H1 (cell line): ENCODE data around the gene PLXDC2. TPM values are rescaled to one million over a fixed set of nuclear protein-coding genes. Genes with fewer than 3 reads are reported as not detected.

Experiments
- CTCF ChIA-PET: fragments of 300-600 bp; sonication (Branson Sonifier 250); formaldehyde crosslinking; loops from one replicate; lab custom pipeline; 2021; ENCODE audit not compliant: partially characterized antibody; lab: Charles Lee
- POLR2A ChIA-PET: fragments of 300-600 bp; sonication (Branson Sonifier 250); formaldehyde crosslinking; loops from one replicate; lab custom pipeline; 2021; ENCODE audit warnings: inconsistent platforms; ENCODE audit not compliant: partially characterized antibody; lab: Charles Lee
- DNase-seq, 2 experiments: peaks; one replicate each; pipeline versions ENCODE4 v3.0.0 to v3.0.0-alpha.2; 2010 to 2022; ENCODE audit warnings: low spot score in 2 of 2, low read depth in 1 of 2, mixed read lengths in 1 of 2
- FAIRE-seq: peaks from 2 replicates; lab custom pipeline; 2011; peaks lifted over from hg19 to GRCh38; lab: Jason Lieb, UNC
- H2AFZ ChIP-seq: 2 replicates; pipeline ENCODE4 v1.8.1; 2012; ENCODE audit warnings: low read length, inconsistent platforms
- H2AK5ac ChIP-seq: 2 replicates; pipeline ENCODE4 v1.6.1; 2013; ENCODE audit warnings: low read depth, low read length
- H2BK120ac ChIP-seq: replicated peaks from 2 replicates; pipeline ENCODE3; 2013; ENCODE audit warnings: low read depth, low read length, inconsistent platforms
- H2BK12ac ChIP-seq: 2 replicates; pipeline ENCODE4 v1.6.1; 2013; ENCODE audit warnings: low read depth, low read length
- H2BK15ac ChIP-seq: 2 replicates; pipeline ENCODE4 v1.6.1; 2013; ENCODE audit warnings: low read length
- H2BK20ac ChIP-seq: 2 replicates; pipeline ENCODE4 v1.6.1; 2013; ENCODE audit warnings: low read length
- H2BK5ac ChIP-seq: 2 replicates; pipeline ENCODE4 v1.6.1; 2013; ENCODE audit warnings: low read depth, low read length
- H3K14ac ChIP-seq: 2 replicates; pipeline ENCODE4 v1.6.1; 2013; ENCODE audit warnings: inconsistent platforms; ENCODE audit not compliant: insufficient read length
- H3K18ac ChIP-seq: 2 replicates; pipeline ENCODE4 v1.6.1; 2013; ENCODE audit warnings: low read length; ENCODE audit errors: extremely low read depth
- H3K23ac ChIP-seq: 2 replicates; pipeline ENCODE4 v1.6.1; 2013; ENCODE audit warnings: inconsistent platforms; ENCODE audit not compliant: insufficient read length
- H3K23me2 ChIP-seq: 2 replicates; pipeline ENCODE4 v1.6.1; 2013; ENCODE audit warnings: low read depth, low read length
- H3K27ac ChIP-seq: 2 replicates; pipeline ENCODE4 v1.6.1; 2011; ENCODE audit warnings: low read depth, low read length, inconsistent platforms
- H3K27me3 ChIP-seq, 4 experiments: replicated peaks in 1 of 4; 1 replicate in 1 of 4; 2 replicates in 3 of 4; pipeline versions ENCODE4 v1.6.1 to v1.8.1; 2011 to 2013; ENCODE audit warnings: low read length in 3 of 4, mild to moderate bottlenecking in 3 of 4, inconsistent platforms in 2 of 4, mixed read lengths in 2 of 4, moderate library complexity in 1 of 4; ENCODE audit not compliant: control insufficient read depth in 3 of 4, insufficient read depth in 3 of 4; ENCODE audit errors: extremely low read depth in 1 of 4
- H3K36me3 ChIP-seq, 4 experiments: 2 replicates each; pipeline versions ENCODE4 v1.6.1 to v1.8.1; 2011 to 2013; ENCODE audit warnings: mild to moderate bottlenecking in 4 of 4, low read length in 3 of 4, moderate library complexity in 2 of 4, control low read depth in 1 of 4, inconsistent platforms in 1 of 4; ENCODE audit not compliant: insufficient read depth in 4 of 4, control insufficient read depth in 2 of 4
- H3K4ac ChIP-seq: replicated peaks from 2 replicates; pipeline ENCODE3; 2013; ENCODE audit warnings: low read length, low read depth, mixed read lengths, inconsistent platforms; ENCODE audit not compliant: insufficient read length
- H3K4me1 ChIP-seq, 4 experiments: replicated peaks in 1 of 4; 1 replicate in 1 of 4; 2 replicates in 3 of 4; pipeline versions ENCODE4 v1.6.1 to v1.8.1; 2011 to 2013; ENCODE audit warnings: low read length in 3 of 4, inconsistent platforms in 2 of 4, mixed read lengths in 1 of 4; ENCODE audit not compliant: insufficient read depth in 4 of 4, control insufficient read depth in 3 of 4
- H3K4me2 ChIP-seq, 2 experiments: 2 replicates each; pipeline versions ENCODE4 v1.6.1 to v1.8.1; 2011 to 2013; ENCODE audit warnings: low read depth in 2 of 2, low read length in 2 of 2, control low read depth in 1 of 2, inconsistent platforms in 1 of 2, mild to moderate bottlenecking in 1 of 2; ENCODE audit not compliant: insufficient read depth in 1 of 2
- H3K4me3 ChIP-seq, 4 experiments: fragments of 200-600, 300-600 bp in 1 of 4; sonication (generic), shearing (Covaris generic), sonication (Bioruptor Twin) in 1 of 4; 2 replicates each; pipeline versions ENCODE4 v1.5.1 to v1.8.1; 2011 to 2016; ENCODE audit warnings: low read length in 4 of 4, low read depth in 3 of 4, control low read depth in 2 of 4, inconsistent platforms in 2 of 4, mild to moderate bottlenecking in 2 of 4, mixed read lengths in 1 of 4, moderate library complexity in 1 of 4; ENCODE audit not compliant: insufficient read depth in 2 of 4; ENCODE audit errors: extremely low read depth in 1 of 4
- H3K56ac ChIP-seq: replicated peaks from 2 replicates; pipeline ENCODE3; 2013; ENCODE audit warnings: low read depth, mild to moderate bottlenecking, mixed read lengths, low read length, inconsistent platforms; ENCODE audit not compliant: insufficient read length
- H3K79me1 ChIP-seq: 2 replicates; pipeline ENCODE4 v1.6.1; 2013; ENCODE audit warnings: low read depth, low read length, control low read depth
- H3K79me2 ChIP-seq, 2 experiments: 2 replicates each; pipeline versions ENCODE4 v1.6.1 to v1.8.1; 2012 to 2013; ENCODE audit warnings: low read length in 2 of 2, mild to moderate bottlenecking in 2 of 2, inconsistent platforms in 1 of 2; ENCODE audit not compliant: insufficient read depth in 2 of 2, control insufficient read depth in 1 of 2
- H3K9ac ChIP-seq, 4 experiments: replicated peaks in 1 of 4; 1 replicate in 1 of 4; 2 replicates in 3 of 4; pipeline versions ENCODE4 v1.6.1 to v1.8.1; 2011 to 2013; ENCODE audit warnings: low read depth in 3 of 4, low read length in 3 of 4, control low read depth in 2 of 4, mild to moderate bottlenecking in 2 of 4, moderate library complexity in 2 of 4, inconsistent platforms in 1 of 4; ENCODE audit errors: extremely low read depth in 1 of 4
- H3K9me3 ChIP-seq, 2 experiments: 2 replicates each; pipeline versions ENCODE4 v1.6.1 to v1.8.1; 2012 to 2013; ENCODE audit warnings: mild to moderate bottlenecking in 2 of 2, moderate library complexity in 2 of 2, control low read depth in 1 of 2, inconsistent platforms in 1 of 2, low read depth in 1 of 2, low read length in 1 of 2, mixed read lengths in 1 of 2; ENCODE audit not compliant: insufficient read depth in 2 of 2
- H4K20me1 ChIP-seq, 2 experiments: replicated peaks in 1 of 2; 2 replicates each; pipeline versions ENCODE3 to v1.8.1; 2011 to 2013; ENCODE audit warnings: inconsistent platforms in 2 of 2, low read length in 2 of 2, mild to moderate bottlenecking in 1 of 2; ENCODE audit not compliant: insufficient read depth in 2 of 2, control insufficient read depth in 1 of 2
- H4K5ac ChIP-seq: 2 replicates; pipeline ENCODE4 v1.6.1; 2013; ENCODE audit warnings: low read length, low read depth, mixed read lengths, inconsistent platforms; ENCODE audit not compliant: insufficient read length
- H4K8ac ChIP-seq: 2 replicates; pipeline ENCODE4 v1.8.0; 2013; ENCODE audit warnings: mild to moderate bottlenecking, moderate library complexity, low read length, inconsistent platforms; ENCODE audit not compliant: insufficient read depth; ENCODE audit errors: extremely low read depth
- H4K91ac ChIP-seq: replicated peaks from 2 replicates; pipeline ENCODE3; 2013; ENCODE audit warnings: low read length, mixed read lengths, inconsistent platforms; ENCODE audit not compliant: insufficient read length
- EP300 ChIP-seq, 2 experiments: IDR thresholded peaks; 1 replicate in 1 of 2; 2 replicates in 1 of 2; pipeline ENCODE4 v1.6.1; 2011 to 2012; ENCODE audit warnings: low read depth in 2 of 2, low read length in 2 of 2, mild to moderate bottlenecking in 2 of 2, borderline replicate concordance in 1 of 2, inconsistent platforms in 1 of 2, moderate library complexity in 1 of 2
- EZH2 ChIP-seq: fragments of 200-600 bp; sonication (generic); IDR thresholded peaks from 2 replicates; pipeline ENCODE4 v1.7.1; 2012; ENCODE audit warnings: low read depth, mild to moderate bottlenecking, moderate library complexity, low read length, inconsistent platforms; ENCODE audit not compliant: severe bottlenecking
- GABPA ChIP-seq: IDR thresholded peaks from 2 replicates; pipeline ENCODE4 v1.6.1; 2011; ENCODE audit warnings: mild to moderate bottlenecking, low read length, moderate library complexity, borderline replicate concordance; ENCODE audit not compliant: insufficient read depth
- HDAC2 ChIP-seq, 2 experiments: fragments of 300-600 bp in 1 of 2; sonication (generic) in 1 of 2; IDR thresholded peaks; 2 replicates each; pipeline ENCODE4 v1.6.1; 2011 to 2012; ENCODE audit warnings: low read depth in 2 of 2, low read length in 2 of 2, mild to moderate bottlenecking in 2 of 2, moderate library complexity in 2 of 2, borderline replicate concordance in 1 of 2, inconsistent platforms in 1 of 2
- KDM1A ChIP-seq: fragments of 200-600, 300-600 bp; sonication (generic); IDR thresholded peaks from 2 replicates; pipeline ENCODE4 v1.7.1; 2016; ENCODE audit warnings: mild to moderate bottlenecking, low read length, borderline replicate concordance
- KDM4A ChIP-seq: IDR thresholded peaks from one replicate; pipeline ENCODE4 v1.7.1; 2012; ENCODE audit warnings: low read depth, mild to moderate bottlenecking, moderate library complexity, low read length, inconsistent platforms; ENCODE audit not compliant: severe bottlenecking
- PHF8 ChIP-seq: fragments of 200-600 bp; sonication (generic); conservative IDR thresholded peaks from 2 replicates; pipeline ENCODE4 v1.7.1; 2012; ENCODE audit warnings: low read depth, mild to moderate bottlenecking, inconsistent platforms, low read length, moderate library complexity
- RFX5 ChIP-seq: IDR thresholded peaks from 2 replicates; pipeline ENCODE4 v1.6.1; 2011; ENCODE audit warnings: low read depth, low read length, improper control_type of control experiment, borderline replicate concordance
- RXRA ChIP-seq: IDR thresholded peaks from 2 replicates; pipeline ENCODE4 v1.6.1; 2011; ENCODE audit warnings: low read depth, mild to moderate bottlenecking, low read length, moderate library complexity; ENCODE audit not compliant: insufficient read depth
- SAP30 ChIP-seq: fragments of 300-600 bp; sonication (generic); IDR thresholded peaks from 2 replicates; pipeline ENCODE4 v1.7.1; 2012; ENCODE audit warnings: low read length, moderate library complexity, mild to moderate bottlenecking, inconsistent platforms; ENCODE audit not compliant: insufficient read depth, insufficient replicate concordance
- WGBS, 2 experiments: shearing (Covaris generic) in 1 of 2; methylation state at CpG; one replicate each; pipeline versions ENCODE4 v1.1.6 to v1.1.7; 2013 to 2015; ENCODE audit warnings: low lambda C conversion rate in 2 of 2, mixed read lengths in 2 of 2, inconsistent platforms in 1 of 2, low coverage in 1 of 2, missing lambda C conversion rate in 1 of 2; ENCODE audit not compliant: insufficient replicate concordance in 2 of 2, insufficient coverage in 1 of 2, insufficient read length in 1 of 2; ENCODE audit errors: extremely low coverage in 1 of 2, missing lambda C conversion rate in 1 of 2; 5-methylcytosine and 5-hydroxymethylcytosine counted together
- polyA plus RNA-seq, 7 experiments: library from polyadenylated mRNA; depleted of rRNA in 3 of 7; stranded (reverse) in 5 of 7; unstranded in 2 of 7; fragments of >200 nt in 5 of 7; fragments of 200-250 nt in 2 of 7; gene quantifications; 1 replicate in 5 of 7; 2 replicates in 1 of 7; 4 replicates in 1 of 7; pipeline versions ENCODE4 v1.2.1 to v1.2.3, GENCODE V29; 2011 to 2013; ENCODE audit warnings: missing spikeins in 2 of 7, mixed read lengths in 2 of 7
- total RNA-seq: library from RNA; stranded (reverse); fragmentation: NEBNext Ultra II Directional; extraction: Animal tissue kit (Norgen Biotek cat#: 25700); gene quantifications from 2 replicates; pipeline ENCODE4 v1.2.1, GENCODE V29; 2021

Gene PLXDC2
- total and polyA plus RNA-seq, 2 of the 8 experiments (the other 6 are each of a cell fraction or from before 2014, with no cell fraction given) = 23.0 to 40.5 TPM

GRCh38 chr10:19772972-19773371, 43.3 kb upstream of the PLXDC2 start:
- Histone ChIP-seq H3K4me3 (no peak overlapping the region), H3K9ac (no peak overlapping the region), H4K5ac (no peak overlapping the region), H4K8ac (no peak overlapping the region), H3K27me3 (no peaks in the 10 kb centered on the region), H3K23ac (no peak overlapping the region), H3K14ac (no peak overlapping the region), H3K79me2 (no peaks in the 10 kb centered on the region), H2BK120ac (no peak overlapping the region), H2AFZ (no peak overlapping the region), H3K56ac (no peak overlapping the region), H3K79me1 (no peaks in the 10 kb centered on the region), H4K20me1 (no peaks in the 10 kb centered on the region), H2BK20ac (no peak overlapping the region), H2BK15ac (no peak overlapping the region), H3K4me2 (no peak overlapping the region), H4K91ac (no peak overlapping the region), H2BK5ac (no peak overlapping the region), H2AK5ac (no peak overlapping the region), H3K36me3 (no peaks in the 10 kb centered on the region), H3K9me3 (no peaks in the 10 kb centered on the region), H3K18ac (no peak overlapping the region), H3K4ac (no peak overlapping the region), H2BK12ac (no peak overlapping the region), H3K4me1 (no peaks in the 10 kb centered on the region; a peak in 1 of 7 replicates), H3K23me2 (no peaks in the 10 kb centered on the region), H3K27ac (no peak overlapping the region)
- CTCF ChIA-PET = interaction anchor here (1.7 kb wide), 1 partner anchor 15 kb away, joined by 5 read pairs; no protein-coding TSS in a partner anchor
- FAIRE-seq (no peak), DNase-seq (no peak)
- WGBS, 2 experiments = 84% methylated on average over 2 of the region's 2 CpGs; no CpG with 5 or more reads in 1 of the 2 experiments
- POLR2A ChIA-PET = no interaction called here
- TF ChIP-seq SAP30 (no peak), PHF8 (no peak), KDM1A (no peak), RXRA (no peak), HDAC2 (IDR thresholded peaks at IDR 0.05; ENCODE audit: borderline replicate concordance in 1 of 2, low read depth in 2 of 2, low read length in 2 of 2) (no peak), KDM4A (no peak), GABPA (no peak), RFX5 (no peak), EP300 (IDR thresholded peaks at IDR 0.05; ENCODE audit: borderline replicate concordance in 1 of 2, low read depth in 2 of 2, low read length in 2 of 2) (no peak), EZH2 (no peak)
